ENCODE results near the gene VPS13C. TPM values are rescaled to one million over a fixed set of nuclear protein-coding genes. Genes with fewer than 3 reads are reported as not detected.

VPS13C gene
- total and polyA plus RNA-seq, 2 donors (not counting 3 experiments of a cell fraction or from before 2014, with no cell fraction given), result 10.8 to 60.3 TPM

DNA sequence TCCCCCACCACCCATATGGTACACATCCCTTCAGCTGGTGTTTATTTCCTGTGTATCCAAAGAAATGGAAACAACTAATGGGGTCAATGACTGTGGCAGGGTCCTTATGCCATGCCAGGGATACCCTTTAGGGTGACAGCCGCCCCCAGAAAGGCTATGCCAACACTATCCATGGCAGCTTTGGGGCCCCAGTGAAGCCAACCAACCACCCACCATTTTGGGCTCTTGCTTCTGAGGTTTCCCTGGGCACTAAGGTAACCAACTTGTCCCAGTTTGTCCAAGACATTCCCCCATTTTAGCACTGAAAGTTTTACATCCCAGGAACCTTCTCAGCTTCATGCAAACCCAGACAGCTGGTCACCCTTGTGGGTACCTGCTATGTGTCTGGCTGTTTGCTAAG lies 233.1 kb downstream of the VPS13C start:
- TF ChIP-seq FOS (IDR thresholded peaks at IDR 0.05; ENCODE audit: borderline replicate concordance, insufficient read depth, low read length) (no peak), JUN (IDR thresholded peaks at IDR 0.05; ENCODE audit: borderline replicate concordance, insufficient read depth, insufficient read length, low read depth) (no peak), GATA2 (IDR thresholded peaks at IDR 0.05; ENCODE audit: insufficient read depth, insufficient read length, low read depth, low read length) (no peak), EZH2 (IDR thresholded peaks at IDR 0.05; ENCODE audit: borderline replicate concordance, low read depth, low read length, severe bottlenecking) (no peak), POLR2AphosphoS5 (IDR thresholded peaks at IDR 0.05; ENCODE audit: insufficient read depth, low read depth, low read length) (no peak), MYC (IDR thresholded peaks at IDR 0.05; ENCODE audit: low read depth, low read length) (no peak), POLR2A (IDR thresholded peaks at IDR 0.05; ENCODE audit: low read depth, low read length) (no peak)
- TF ChIP-seq, protein P1, sequence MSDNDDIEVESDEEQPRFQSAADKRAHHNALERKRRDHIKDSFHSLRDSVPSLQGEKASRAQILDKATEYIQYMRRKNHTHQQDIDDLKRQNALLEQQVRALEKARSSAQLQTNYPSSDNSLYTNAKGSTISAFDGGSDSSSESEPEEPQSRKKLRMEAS (IDR thresholded peaks at IDR 0.05; ENCODE audit: insufficient read depth, insufficient read length), result no peak
- TF ChIP-seq, protein P2, sequence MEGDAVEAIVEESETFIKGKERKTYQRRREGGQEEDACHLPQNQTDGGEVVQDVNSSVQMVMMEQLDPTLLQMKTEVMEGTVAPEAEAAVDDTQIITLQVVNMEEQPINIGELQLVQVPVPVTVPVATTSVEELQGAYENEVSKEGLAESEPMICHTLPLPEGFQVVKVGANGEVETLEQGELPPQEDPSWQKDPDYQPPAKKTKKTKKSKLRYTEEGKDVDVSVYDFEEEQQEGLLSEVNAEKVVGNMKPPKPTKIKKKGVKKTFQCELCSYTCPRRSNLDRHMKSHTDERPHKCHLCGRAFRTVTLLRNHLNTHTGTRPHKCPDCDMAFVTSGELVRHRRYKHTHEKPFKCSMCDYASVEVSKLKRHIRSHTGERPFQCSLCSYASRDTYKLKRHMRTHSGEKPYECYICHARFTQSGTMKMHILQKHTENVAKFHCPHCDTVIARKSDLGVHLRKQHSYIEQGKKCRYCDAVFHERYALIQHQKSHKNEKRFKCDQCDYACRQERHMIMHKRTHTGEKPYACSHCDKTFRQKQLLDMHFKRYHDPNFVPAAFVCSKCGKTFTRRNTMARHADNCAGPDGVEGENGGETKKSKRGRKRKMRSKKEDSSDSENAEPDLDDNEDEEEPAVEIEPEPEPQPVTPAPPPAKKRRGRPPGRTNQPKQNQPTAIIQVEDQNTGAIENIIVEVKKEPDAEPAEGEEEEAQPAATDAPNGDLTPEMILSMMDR (IDR thresholded peaks at IDR 0.05; ENCODE audit: extremely low read depth in 1 of 2, insufficient read depth in 1 of 2, low read depth in 1 of 2, low read length in 2 of 2), result no peak
- no peak overlapping the region for H3K9ac ChIP-seq (replicated peaks; ENCODE audit: extremely low read depth, insufficient read depth, low read length)
- no peaks in the 10 kb centered on the region for H4K20me1 ChIP-seq (replicated peaks; ENCODE audit: control insufficient read depth, extremely low read depth, insufficient read depth, low read length)
- POLR2A ChIA-PET, result no interaction called here
- dilution Hi-C loops (cut with MboI; ENCODE audit: extremely low pct_ligation_motif_present, low sequenced_read_pairs), result no loop called here
- H3K79me2 ChIP-seq (ENCODE audit: control insufficient read depth, insufficient read depth, low read length), result no peaks in the 10 kb centered on the region
- CTCF ChIA-PET, result no interaction called here
- FAIRE-seq (no peak), DNase-seq (ENCODE audit: low read depth, low spot score) (no peak)
- BruUV-seq (replicated peaks), result no TSS peak
- no peak overlapping the region for H3K27ac ChIP-seq (ENCODE audit: insufficient read depth, low read depth, low read length)
- H3K27me3 ChIP-seq (ENCODE audit: control insufficient read depth in 2 of 2, insufficient read depth in 2 of 2, low read length in 2 of 2), result peaks cover 2 to 3% of the 10 kb centered on the region in 2 experiments
- intact Hi-C loops (cut with micrococcal nuclease), result no loop called here
- H3K4me1 ChIP-seq (ENCODE audit: control insufficient read depth, extremely low read depth, insufficient read depth, low read length), result no peaks in the 10 kb centered on the region
- no peak overlapping the region for H2AFZ ChIP-seq (ENCODE audit: low read depth, low read length)
- H3K4me2 ChIP-seq (ENCODE audit: insufficient read depth, low read length), result no peak overlapping the region
- no peaks in the 10 kb centered on the region for H3K9me3 ChIP-seq (replicated peaks; ENCODE audit: control insufficient read depth, insufficient read depth, low read length)
- H3K9me1 ChIP-seq (replicated peaks; ENCODE audit: control insufficient read depth, extremely low read depth, insufficient read depth, low read length), result no peaks in the 10 kb centered on the region
- H3K36me3 ChIP-seq (ENCODE audit: control insufficient read depth in 2 of 2, extremely low read depth in 1 of 2, insufficient read depth in 2 of 2, low read length in 2 of 2), result no peaks in the 10 kb centered on the region
- no peak overlapping the region for H3K4me3 ChIP-seq (replicated peaks in 1 of 3; ENCODE audit: insufficient read depth in 1 of 3, low read depth in 1 of 3, low read length in 3 of 3)

All from endothelial cell of umbilical vein (primary cell).